Skeletal muscle satellite cell (primary cell): ENCODE results near the gene ZNF84. TPM values are rescaled to one million over a fixed set of nuclear protein-coding genes. Genes with fewer than 3 reads are reported as not detected.

Experiments
- H3K27me3 ChIP-seq: 2 replicates; pipeline ENCODE4 v1.7.0; 2013; ENCODE audit warnings: low read length; ENCODE audit not compliant: control insufficient read depth, insufficient read depth
- H3K36me3 ChIP-seq: 2 replicates; pipeline ENCODE4 v1.7.0; 2013; ENCODE audit warnings: mild to moderate bottlenecking, control low read depth, low read length; ENCODE audit not compliant: insufficient read depth
- H3K4me1 ChIP-seq: 2 replicates; pipeline ENCODE4 v1.7.0; 2013; ENCODE audit warnings: low read length; ENCODE audit not compliant: control insufficient read depth, insufficient read depth
- H3K4me2 ChIP-seq: 2 replicates; pipeline ENCODE4 v1.7.0; 2013; ENCODE audit warnings: mild to moderate bottlenecking, low read length
- H3K4me3 ChIP-seq: 2 replicates; pipeline ENCODE4 v1.7.0; 2013; ENCODE audit warnings: low read length
- H3K9ac ChIP-seq: 2 replicates; pipeline ENCODE4 v1.7.0; 2013; ENCODE audit warnings: mild to moderate bottlenecking, low read depth, low read length, moderate library complexity
- H3K9me3 ChIP-seq: replicated peaks from 2 replicates; pipeline ENCODE4 v1.7.0; 2013; ENCODE audit warnings: mild to moderate bottlenecking, control low read depth, low read length
- total RNA-seq: library from RNA; depleted of rRNA; stranded (reverse); fragments of >200 nt; gene quantifications from 2 replicates; pipeline ENCODE4 v1.2.3, GENCODE V29; 2012; rRNA removed

Gene ZNF84
- 19.0 and 21.5 TPM in 2 replicates for total RNA-seq

GRCh38 chr12:133037207-133038005 lies at the start of gene ZNF84:
ZNF84 (plus strand) TSS chr12:133037509; CDS start chr12:133041468, 3,959 bp downstream.
- no peaks in the 10 kb centered on the region for H3K27me3 ChIP-seq
- H3K4me3 ChIP-seq: peak within 1 kb of the TSS; percentile 77
- peak within 1 kb of the TSS; percentile 76 for H3K4me2 ChIP-seq
- no peaks in the 10 kb centered on the region for H3K4me1 ChIP-seq
- H3K36me3 ChIP-seq: peaks cover 33% of the 10 kb centered on the region
- peaks cover 31% of the 10 kb centered on the region for H3K9me3 ChIP-seq
- peak within 1 kb of the TSS; percentile 87 for H3K9ac ChIP-seq

- Histone ChIP-seq H3K9me3 (peaks cover 9% of the 10 kb centered on the region), H3K4me3 (no peak overlapping the region), H3K27me3 (no peaks in the 10 kb centered on the region), H3K4me2 (no peak overlapping the region), H3K36me3 (peaks cover 7% of the 10 kb centered on the region), H3K9ac (no peak overlapping the region), H3K4me1 (no peaks in the 10 kb centered on the region)
These were observed 38.6 kb upstream of the ZNF84 start for GRCh38 chr12:132998741-132999140.

- H3K4me2 ChIP-seq: no peak overlapping the region
- H3K9ac ChIP-seq: no peak overlapping the region
- H3K4me1 ChIP-seq: no peaks in the 10 kb centered on the region
- no peak overlapping the region for H3K4me3 ChIP-seq
- peaks cover 78% of the 10 kb centered on the region for H3K36me3 ChIP-seq
- no peaks in the 10 kb centered on the region for H3K27me3 ChIP-seq
- peaks cover 48% of the 10 kb centered on the region for H3K9me3 ChIP-seq
These were observed 26.5 kb upstream of the ZNF84 start for GRCh38 chr12:133010657-133011297.

GRCh38 chr12:133023566-133023965 lies 13.7 kb upstream of the ZNF84 start:
- H3K27me3 ChIP-seq: no peaks in the 10 kb centered on the region
- no peaks in the 10 kb centered on the region for H3K9me3 ChIP-seq
- H3K36me3 ChIP-seq: peaks cover 7% of the 10 kb centered on the region
- H3K4me3 ChIP-seq: no peak overlapping the region
- no peaks in the 10 kb centered on the region for H3K4me1 ChIP-seq
- H3K9ac ChIP-seq: no peak overlapping the region
- no peak overlapping the region for H3K4me2 ChIP-seq

- Histone ChIP-seq H3K27me3 (no peaks in the 10 kb centered on the region), H3K4me3 (no peak overlapping the region), H3K9me3 (no peaks in the 10 kb centered on the region), H3K4me2 (no peak overlapping the region), H3K36me3 (no peaks in the 10 kb centered on the region), H3K9ac (no peak overlapping the region), H3K4me1 (no peaks in the 10 kb centered on the region)
These were observed 10.3 kb upstream of the ZNF84 start for GRCh38 chr12:133026996-133027395.

- H3K27me3 ChIP-seq: no peaks in the 10 kb centered on the region
- H3K9me3 ChIP-seq: peaks cover 37% of the 10 kb centered on the region
- peak overlapping the region; percentile 77 for H3K4me3 ChIP-seq
- peak overlapping the region; percentile 76 for H3K4me2 ChIP-seq
- H3K9ac ChIP-seq: peak overlapping the region; percentile 87
- H3K36me3 ChIP-seq: peaks cover 41% of the 10 kb centered on the region
- H3K4me1 ChIP-seq: no peaks in the 10 kb centered on the region
These were observed 905 bp downstream of the ZNF84 start for GRCh38 chr12:133038118-133038709.

- H3K4me2 ChIP-seq: no peak overlapping the region
- H3K4me1 ChIP-seq: no peaks in the 10 kb centered on the region
- H3K36me3 ChIP-seq: peaks cover 90% of the 10 kb centered on the region
- peaks cover 69% of the 10 kb centered on the region for H3K9me3 ChIP-seq
- no peak overlapping the region for H3K9ac ChIP-seq
- no peak overlapping the region for H3K4me3 ChIP-seq
- no peaks in the 10 kb centered on the region for H3K27me3 ChIP-seq
These were observed 9.4 kb downstream of the ZNF84 start for GRCh38 chr12:133046698-133047097.

- Histone ChIP-seq H3K4me3 (peak overlapping the region; percentile 9), H3K9ac (no peak overlapping the region), H3K27me3 (no peaks in the 10 kb centered on the region), H3K4me2 (no peak overlapping the region), H3K36me3 (peaks cover 50% of the 10 kb centered on the region), H3K4me1 (no peaks in the 10 kb centered on the region), H3K9me3 (peaks cover 84% of the 10 kb centered on the region)
These were observed 20.1 kb downstream of the ZNF84 start for GRCh38 chr12:133057446-133057845.

GRCh38 chr12:133058203-133059113 lies 21.1 kb downstream of the ZNF84 start:
- H3K4me1 ChIP-seq: no peaks in the 10 kb centered on the region
- no peak overlapping the region for H3K4me3 ChIP-seq
- H3K9ac ChIP-seq: no peak overlapping the region
- H3K27me3 ChIP-seq: no peaks in the 10 kb centered on the region
- peaks cover 46% of the 10 kb centered on the region for H3K36me3 ChIP-seq
- H3K4me2 ChIP-seq: no peak overlapping the region
- H3K9me3 ChIP-seq: peaks cover 85% of the 10 kb centered on the region

GRCh38 chr12:133061954-133062353 lies 24.6 kb downstream of the ZNF84 start:
- Histone ChIP-seq H3K4me3 (no peak overlapping the region), H3K9ac (no peak overlapping the region), H3K4me1 (no peaks in the 10 kb centered on the region), H3K9me3 (peaks cover 81% of the 10 kb centered on the region), H3K27me3 (no peaks in the 10 kb centered on the region), H3K4me2 (no peak overlapping the region), H3K36me3 (peaks cover 33% of the 10 kb centered on the region)

GRCh38 chr12:133063556-133063955 lies 26.2 kb downstream of the ZNF84 start:
- Histone ChIP-seq H3K36me3 (peaks cover 17% of the 10 kb centered on the region), H3K4me1 (no peaks in the 10 kb centered on the region), H3K4me2 (no peak overlapping the region), H3K9me3 (peaks cover 75% of the 10 kb centered on the region), H3K27me3 (no peaks in the 10 kb centered on the region), H3K4me3 (no peak overlapping the region), H3K9ac (no peak overlapping the region)
